NCI-H510A (cell line): ENCODE results near the gene HTR3D.
"Not testable (repeated sequence)": the region's sequence is repeated elsewhere in the genome, so short reads cannot be mapped to it uniquely, and the experiment has no call there.

ENCODE experiments used
- DNase-seq: peaks from one replicate; lab custom pipeline; 2025; lab: John Stamatoyannopoulos, UW

HTR3D gene

GRCh38 chr3:184068344-184068743, 36.8 kb downstream of the HTR3D start:
- DNase-seq, result no peak

- not testable (repeated sequence) for DNase-seq
These were observed 39.6 kb downstream of the HTR3D start for GRCh38 chr3:184071142-184071541.

- DNase-seq, result no peak
These were observed 42.1 kb downstream of the HTR3D start for GRCh38 chr3:184073621-184074020.

GRCh38 chr3:184075901-184076300, 44.4 kb downstream of the HTR3D start:
- no peak for DNase-seq

DNA sequence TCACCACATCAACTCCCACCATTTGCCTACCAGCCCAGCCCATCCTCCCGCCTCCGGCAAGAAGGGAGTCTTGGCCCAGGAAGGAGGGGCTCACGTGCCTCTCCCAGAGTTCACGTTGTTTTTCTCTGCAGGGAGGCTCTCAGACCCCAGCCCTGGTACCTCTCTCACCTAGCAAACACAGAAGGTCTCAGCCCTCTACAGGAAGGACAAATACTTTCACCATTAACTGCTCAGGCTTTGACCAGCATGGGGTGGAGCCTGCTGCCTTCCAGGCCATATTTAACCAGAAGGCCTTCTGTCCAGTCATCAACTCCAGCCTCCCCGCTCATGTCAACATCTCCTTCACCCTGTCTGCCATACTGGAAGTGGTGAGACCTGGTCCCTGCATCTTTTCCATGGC, 46.3 kb downstream of the HTR3D start:
- DNase-seq, result no peak

DNA sequence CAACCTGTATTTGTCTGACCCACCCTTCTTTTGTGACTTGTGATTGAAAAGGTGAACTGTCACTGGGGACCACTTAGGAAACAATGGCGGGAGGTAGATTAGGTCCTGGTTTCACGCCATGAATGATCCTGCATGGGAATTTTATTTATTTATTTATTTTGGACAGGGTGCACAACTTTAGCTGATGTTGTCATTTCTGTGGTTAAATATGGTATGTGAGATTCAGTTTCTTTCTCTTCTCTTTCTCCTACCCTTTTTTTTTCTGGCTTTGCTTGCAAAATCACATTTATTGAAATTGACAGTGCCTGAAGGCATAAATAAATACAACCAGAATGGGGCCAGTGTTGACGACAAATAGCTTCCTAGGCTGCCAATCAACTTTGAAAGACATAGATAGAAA, 47.3 kb downstream of the HTR3D start:
- DNase-seq, result no peak

DNA sequence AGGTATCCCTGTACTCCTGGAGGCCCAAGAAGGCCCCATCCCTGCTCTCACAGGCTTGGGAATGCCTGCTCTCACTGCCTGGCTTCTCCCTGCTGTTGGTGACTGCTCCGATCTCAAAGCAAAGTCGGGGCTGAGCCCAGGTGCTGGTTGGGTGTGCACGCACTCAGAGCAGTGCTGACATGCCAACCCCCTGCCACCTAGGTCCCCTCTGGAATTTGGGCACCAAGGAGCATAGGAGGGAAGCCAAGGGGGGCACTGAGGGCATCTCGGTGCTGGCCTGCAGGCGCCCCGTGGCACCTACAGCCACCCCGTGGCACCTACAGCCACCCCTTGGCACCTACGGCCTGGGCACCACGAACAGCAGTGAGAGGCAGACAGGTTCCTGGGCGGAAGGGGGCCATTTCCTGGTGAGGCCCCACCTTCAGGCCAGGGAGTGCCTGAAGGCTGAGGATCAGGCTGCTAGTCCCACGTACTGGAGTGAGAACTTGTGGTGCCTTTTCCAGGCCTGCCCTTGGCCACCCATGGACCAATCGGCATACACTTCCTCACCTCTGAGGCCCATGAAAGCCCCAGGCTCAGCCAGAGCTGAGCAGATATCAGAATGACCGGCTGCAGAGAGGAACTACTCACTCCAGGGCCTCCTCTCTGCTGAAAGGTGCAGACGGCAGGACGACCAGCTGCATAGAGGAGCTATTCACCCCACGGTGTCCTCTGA, 49.7 kb downstream of the HTR3D start:
- no peak for DNase-seq

- DNase-seq, result no peak
These were observed 50.5 kb downstream of the HTR3D start for GRCh38 chr3:184082034-184082433.

DNA sequence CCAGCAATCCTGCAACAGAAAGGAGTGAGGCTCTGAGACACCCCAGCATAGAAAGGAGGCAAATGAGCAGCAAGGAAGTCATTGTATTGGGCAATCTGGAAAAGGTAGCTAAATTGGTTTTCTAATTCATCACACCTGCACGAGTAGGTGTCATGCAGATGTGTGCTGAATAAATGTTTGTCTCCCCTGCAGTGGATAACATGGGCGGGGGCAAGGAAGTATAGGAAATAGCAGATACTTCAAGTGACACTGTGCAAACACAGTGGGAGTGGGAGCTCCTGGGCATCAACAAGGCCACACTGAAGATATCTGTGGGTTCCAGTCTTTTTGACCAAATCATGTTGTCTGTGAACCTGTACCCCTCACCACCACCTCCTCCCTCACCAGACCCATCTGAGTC, 50.9 kb downstream of the HTR3D start:
- no peak for DNase-seq

GRCh38 chr3:184085389-184085852, 53.9 kb downstream of the HTR3D start:
- DNase-seq, result no peak
